Effector memory CD4-positive, alpha-beta T cell (primary cell): Measurements from ENCODE around the gene IFITM5.
"Not testable (repeated sequence)": the region's sequence is repeated elsewhere in the genome, so short reads cannot be mapped to it uniquely, and the experiment has no call there.

ENCODE experiments used
- DNase-seq, 3 donors: peaks; one replicate each; pipeline ENCODE4 v3.0.0-alpha.2; 2020
- H3K27ac ChIP-seq: 2 replicates; pipeline ENCODE4 v1.7.0; 2013; ENCODE audit warnings: mild to moderate bottlenecking, low read length, moderate library complexity; ENCODE audit not compliant: insufficient read depth, poor library complexity, severe bottlenecking
- H3K27me3 ChIP-seq: replicated peaks from 2 replicates; pipeline ENCODE4 v1.7.0; 2013; ENCODE audit warnings: mild to moderate bottlenecking, low read length; ENCODE audit not compliant: insufficient read depth, control insufficient read depth, poor library complexity, severe bottlenecking
- H3K36me3 ChIP-seq: 2 replicates; pipeline ENCODE4 v1.7.0; 2013; ENCODE audit warnings: mild to moderate bottlenecking, low read length, moderate library complexity; ENCODE audit not compliant: control insufficient read depth, insufficient read depth
- H3K4me1 ChIP-seq: 2 replicates; pipeline ENCODE4 v1.7.0; 2013; ENCODE audit warnings: low read length, mild to moderate bottlenecking; ENCODE audit not compliant: control insufficient read depth, insufficient read depth, poor library complexity, severe bottlenecking
- H3K4me3 ChIP-seq: 2 replicates; pipeline ENCODE4 v1.7.0; 2013; ENCODE audit warnings: low read length, low read depth, mild to moderate bottlenecking; ENCODE audit not compliant: insufficient read depth, poor library complexity, severe bottlenecking
- H3K9me3 ChIP-seq: 2 replicates; pipeline ENCODE4 v1.7.0; 2013; ENCODE audit warnings: mild to moderate bottlenecking, low read length, moderate library complexity; ENCODE audit not compliant: control insufficient read depth

IFITM5 gene

DNA sequence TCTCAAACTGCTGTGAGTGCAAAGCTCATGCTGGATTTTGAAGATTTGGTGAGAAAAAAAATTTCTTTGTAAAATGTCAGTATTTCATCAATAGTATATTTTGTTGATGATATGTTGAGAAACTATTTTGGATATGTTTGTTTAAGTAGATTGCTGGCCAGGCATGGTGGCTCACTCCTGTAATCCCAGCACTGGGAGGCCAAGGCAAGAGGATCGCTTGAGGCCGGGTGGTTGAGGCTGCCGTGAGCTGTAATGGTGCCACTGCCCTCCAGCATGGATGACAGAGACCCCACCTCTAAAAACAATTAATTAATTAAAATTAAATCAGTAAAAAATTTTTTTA, 28.2 kb upstream of the IFITM5 start:
- H3K4me3 ChIP-seq: no peak overlapping the region
- H3K27me3 ChIP-seq: no peaks in the 10 kb centered on the region
- H3K27ac ChIP-seq: peak overlapping the region; percentile 74
- H3K36me3 ChIP-seq: no peaks in the 10 kb centered on the region
- DNase-seq: no peak
- no peaks in the 10 kb centered on the region for H3K9me3 ChIP-seq
- peaks cover 37% of the 10 kb centered on the region for H3K4me1 ChIP-seq

GRCh38 chr11:326842-327580, 27.7 kb upstream of the IFITM5 start:
- Histone ChIP-seq H3K27ac (peak overlapping the region; percentile 74), H3K27me3 (no peaks in the 10 kb centered on the region), H3K4me1 (peaks cover 37% of the 10 kb centered on the region), H3K36me3 (no peaks in the 10 kb centered on the region), H3K4me3 (no peak overlapping the region), H3K9me3 (no peaks in the 10 kb centered on the region)
- DNase-seq: peak; percentile 32 to 53 (median 48)

DNA sequence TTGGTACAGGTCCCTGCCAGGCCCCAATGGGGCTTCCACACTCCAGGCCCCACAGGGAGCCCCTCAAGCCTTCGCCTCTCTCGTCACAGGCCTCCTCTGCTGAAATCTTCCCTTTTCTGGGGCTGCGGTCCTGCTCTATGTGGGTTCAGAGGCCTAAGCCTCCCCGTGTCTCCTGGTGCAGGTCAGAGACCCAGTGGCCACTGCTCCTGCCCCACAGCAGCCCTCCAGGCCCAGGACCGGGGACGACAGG, 27.2 kb upstream of the IFITM5 start:
- Histone ChIP-seq H3K27ac (peak overlapping the region; percentile 74), H3K9me3 (no peaks in the 10 kb centered on the region), H3K27me3 (no peaks in the 10 kb centered on the region), H3K4me3 (no peak overlapping the region), H3K36me3 (no peaks in the 10 kb centered on the region), H3K4me1 (peaks cover 37% of the 10 kb centered on the region)
- no peak for DNase-seq

DNA sequence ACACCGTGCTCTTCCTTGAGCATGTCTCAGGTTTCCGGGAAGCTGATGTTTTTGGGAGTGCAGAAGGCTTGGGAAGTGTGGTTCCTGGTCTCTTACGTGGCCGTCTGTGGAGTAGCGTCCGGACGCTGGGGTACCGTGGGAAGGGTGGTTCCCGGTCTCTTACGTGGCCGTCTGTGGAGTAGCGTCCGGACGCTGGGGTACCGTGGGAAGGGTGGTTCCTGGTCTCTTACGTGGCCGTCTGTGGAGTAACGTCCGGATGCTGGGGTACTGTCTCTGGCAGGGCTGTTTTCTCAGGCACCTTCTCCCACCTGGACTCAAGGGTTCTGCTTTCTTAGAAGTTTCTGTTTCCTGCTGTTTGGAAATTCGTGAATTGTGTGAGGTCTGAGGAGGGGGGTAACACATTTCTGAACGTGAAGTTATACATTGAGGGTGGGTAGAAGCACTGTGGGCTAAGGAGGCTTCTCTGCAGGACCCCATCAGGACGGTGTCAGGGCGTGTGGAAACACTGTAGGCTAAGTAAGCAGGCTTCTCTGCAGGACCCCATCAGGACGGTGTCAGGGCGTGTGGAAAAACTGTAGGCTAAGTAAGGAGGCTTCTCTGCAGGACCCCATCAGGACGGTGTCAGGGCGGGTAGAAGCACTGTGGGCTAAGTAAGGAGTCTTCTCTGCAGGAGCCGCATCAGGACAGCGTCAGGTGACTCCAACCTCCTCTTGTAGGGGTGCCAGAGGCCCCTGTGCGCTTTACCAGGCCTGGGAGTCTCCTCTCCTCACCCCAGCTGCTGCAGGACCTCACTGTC, 26.7 kb upstream of the IFITM5 start:
- Histone ChIP-seq H3K27me3 (no peaks in the 10 kb centered on the region), H3K4me3 (no peak overlapping the region), H3K36me3 (no peaks in the 10 kb centered on the region), H3K4me1 (peaks cover 33% of the 10 kb centered on the region), H3K27ac (peak overlapping the region; percentile 74), H3K9me3 (no peaks in the 10 kb centered on the region)
- no peak for DNase-seq

- not testable (repeated sequence) for H3K9me3 ChIP-seq, DNase-seq, H3K27ac ChIP-seq, H3K36me3 ChIP-seq, H3K4me3 ChIP-seq, H3K27me3 ChIP-seq
- H3K4me1 ChIP-seq: peaks cover 25% of the 10 kb centered on the region
Measured at GRCh38 chr11:324593-325517, 25.5 kb upstream of the IFITM5 start.

DNA sequence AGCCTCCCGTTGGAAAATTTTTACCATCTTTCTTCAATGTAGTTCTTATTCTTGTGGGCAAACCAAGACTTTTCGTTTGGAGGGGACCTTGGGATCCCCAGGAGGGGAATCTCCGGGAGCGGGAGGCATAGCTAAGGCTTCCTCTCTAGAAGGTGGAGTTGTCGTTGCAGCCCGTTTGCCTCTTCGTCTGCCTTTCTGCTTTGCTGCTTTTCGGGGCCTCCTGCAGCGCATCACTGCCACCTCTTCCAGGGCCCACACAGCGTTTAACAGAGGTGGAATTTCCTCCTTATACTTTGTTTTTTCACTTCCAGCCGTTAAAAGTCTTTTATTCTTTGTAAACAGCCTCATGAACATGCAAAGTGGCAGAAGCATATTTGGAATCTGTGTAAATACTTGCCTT, 24.8 kb upstream of the IFITM5 start:
- H3K9me3 ChIP-seq: no peaks in the 10 kb centered on the region
- DNase-seq: no peak
- no peak overlapping the region for H3K4me3 ChIP-seq
- H3K4me1 ChIP-seq: peaks cover 25% of the 10 kb centered on the region
- no peaks in the 10 kb centered on the region for H3K27me3 ChIP-seq
- no peak overlapping the region for H3K27ac ChIP-seq
- H3K36me3 ChIP-seq: no peaks in the 10 kb centered on the region

GRCh38 chr11:319888-320273, 20.6 kb upstream of the IFITM5 start:
- not testable (repeated sequence) for H3K36me3 ChIP-seq, H3K9me3 ChIP-seq, H3K27me3 ChIP-seq, DNase-seq
- Histone ChIP-seq H3K4me3 (peak overlapping the region; percentile 39), H3K27ac (peak overlapping the region; percentile 58), H3K4me1 (peaks cover 13% of the 10 kb centered on the region)

GRCh38 chr11:319121-319887, 20.0 kb upstream of the IFITM5 start:
- not testable (repeated sequence) for H3K27me3 ChIP-seq, H3K36me3 ChIP-seq, H3K9me3 ChIP-seq, DNase-seq, H3K4me1 ChIP-seq
- peak overlapping the region; percentile 39 for H3K4me3 ChIP-seq
- peak overlapping the region; percentile 58 for H3K27ac ChIP-seq

- Histone ChIP-seq H3K4me3 (peak overlapping the region; percentile 39), H3K27ac (peak overlapping the region; percentile 58)
- not testable (repeated sequence) for H3K9me3 ChIP-seq, DNase-seq, H3K4me1 ChIP-seq, H3K36me3 ChIP-seq, H3K27me3 ChIP-seq
Measured at GRCh38 chr11:318405-319120, 19.2 kb upstream of the IFITM5 start.
